Left lung (tissue), 10 donors: ENCODE measurements around the gene CHAT. TPM values are rescaled to one million over a fixed set of nuclear protein-coding genes. Genes with fewer than 3 reads are reported as not detected.

Experiments
- ATAC-seq: fragments of 200-7000 bp; cut with Tn5 transposase; one replicate; pipeline ENCODE4 v1.9.1; 2020; ENCODE audit warnings: moderate library complexity
- DNase-seq, 4 donors: peaks; one replicate each; pipeline ENCODE4 v3.0.0-alpha.2; 2013 to 2020
- H3K27ac ChIP-seq, 2 donors: fragments of 200-600 bp; sonication (generic) in 1 of 2; one replicate each; pipeline versions ENCODE4 v1.5.0 to v1.8.0; 2020 to 2021
- H3K27me3 ChIP-seq, 2 donors: fragments of 200-600 bp; sonication (generic) in 1 of 2; one replicate each; pipeline versions ENCODE4 v1.5.0 to v1.8.0; 2020 to 2021
- H3K36me3 ChIP-seq, 2 donors: fragments of 200-600 bp; sonication (generic) in 1 of 2; one replicate each; pipeline versions ENCODE4 v1.5.0 to v1.8.0; 2020 to 2021
- H3K4me1 ChIP-seq, 2 donors: fragments of 200-600 bp; one replicate each; pipeline ENCODE4 v1.8.0; 2021
- H3K4me3 ChIP-seq, 2 donors: fragments of 200-600 bp; sonication (generic) in 1 of 2; one replicate each; pipeline versions ENCODE4 v1.5.0 to v1.8.0; 2020 to 2021; ENCODE audit warnings: mild to moderate bottlenecking in 1 of 2
- H3K9me3 ChIP-seq, 2 donors: fragments of 200-600 bp; sonication (generic) in 1 of 2; one replicate each; pipeline versions ENCODE4 v1.5.0 to v1.8.0; 2020 to 2021
- CTCF ChIP-seq, 2 donors: fragments of 200-600 bp; sonication (generic) in 1 of 2; IDR thresholded peaks; one replicate each; pipeline versions ENCODE4 v1.5.0 to v1.8.0; 2021; ENCODE audit warnings: antibody characterized with exemption in 2 of 2
- intact Hi-C, 2 donors: fragments of 100-400 bp; cut with DNase I; formaldehyde crosslinking; loops; one replicate each; pipeline versions ENCODE4 v1.11.2 to v1.14.2; 2022
- polyA plus RNA-seq, 6 donors: library from polyadenylated mRNA; unstranded; fragments of 120-200 nt; gene quantifications; one replicate each; pipeline ENCODE4 v1.2.1, GENCODE V29; 2013; ENCODE audit not compliant: insufficient read length in 6 of 6
- total RNA-seq, 2 donors: library from RNA; stranded (reverse); fragmentation: NEBNext Ultra II Directional; extraction: Animal tissue kit (Norgen Biotek cat#: 25700); gene quantifications; one replicate each; pipeline ENCODE4 v1.2.1, GENCODE V29; 2021
- donor health status: DM: no; HTN: yes; CAD: no.
- donor health status: DM: no; HTN: no; CAD: no.

The CHAT gene
- total and polyA plus RNA-seq, 8 donors = not detected

- intact Hi-C loops = no loop called here
Measured at GRCh38 chr10:49713266-49713665, 99.4 kb downstream of the CHAT start.

More at GRCh38 chr10:49713266-49713665, 99.4 kb downstream of the CHAT start:
- H3K27ac ChIP-seq = no peak overlapping the region
- no peaks in the 10 kb centered on the region for H3K4me1 ChIP-seq
- H3K27me3 ChIP-seq = peaks cover 0 to 18% of the 10 kb centered on the region in 2 donors
- H3K4me3 ChIP-seq = no peak overlapping the region
- H3K36me3 ChIP-seq = no peaks in the 10 kb centered on the region
- ATAC-seq = no peak
- TF ChIP-seq CTCF (IDR thresholded peaks at IDR 0.05) = no peak
- no peak for DNase-seq
- peaks cover 0 to 3% of the 10 kb centered on the region in 2 donors for H3K9me3 ChIP-seq

Other genes with a start within 250 kb of the CHAT start
- under 1 TPM in 1 of 2 donors, not detected in 1; 0.45 TPM for gene DRGX, start 217.9 kb upstream of the CHAT start, total RNA-seq
- gene DRGX, start 217.9 kb upstream of the CHAT start, polyA plus RNA-seq = not detected
- gene ERCC6, start 74.9 kb upstream of the CHAT start, total RNA-seq = 10 to 100 TPM; 18.4 to 19.8 TPM
- gene ERCC6, start 74.9 kb upstream of the CHAT start, polyA plus RNA-seq = 10 to 100 TPM; 16.5 to 26.6 (median 18.8) TPM
- gene SLC18A3, start 3.7 kb upstream of the CHAT start, total RNA-seq = not detected
- not detected for gene SLC18A3, start 3.7 kb upstream of the CHAT start, polyA plus RNA-seq
- not detected for gene C10orf53, start 65.6 kb downstream of the CHAT start, total RNA-seq
- gene C10orf53, start 65.6 kb downstream of the CHAT start, polyA plus RNA-seq = not detected
- under 1 TPM; 0.39 to 0.58 TPM for gene OGDHL, start 148.3 kb downstream of the CHAT start, total RNA-seq
- gene OGDHL, start 148.3 kb downstream of the CHAT start, polyA plus RNA-seq = 1 to 10 TPM in 1 of 6 donors, under 1 TPM in 5; 0.81 to 1.1 (median 0.89) TPM